Renal pelvis (tissue), 4 donors: Measurements from ENCODE around the gene OSBPL6. TPM values are rescaled to one million over a fixed set of nuclear protein-coding genes. Genes with fewer than 3 reads are reported as not detected.
"Not testable (repeated sequence)": the region's sequence is repeated elsewhere in the genome, so short reads cannot be mapped to it uniquely, and the experiment has no call there.

Source experiments
- DNase-seq: peaks from one replicate; pipeline ENCODE4 v3.0.0-alpha.2; 2013
- polyA plus RNA-seq, 3 donors: library from polyadenylated mRNA; unstranded; fragments of 120-200 nt; gene quantifications; one replicate each; pipeline ENCODE4 v1.2.1, GENCODE V29; 2013; ENCODE audit not compliant: insufficient read length in 3 of 3

The OSBPL6 gene
- polyA plus RNA-seq, 3 donors = 6.0 to 6.9 (median 6.5) TPM

DNA sequence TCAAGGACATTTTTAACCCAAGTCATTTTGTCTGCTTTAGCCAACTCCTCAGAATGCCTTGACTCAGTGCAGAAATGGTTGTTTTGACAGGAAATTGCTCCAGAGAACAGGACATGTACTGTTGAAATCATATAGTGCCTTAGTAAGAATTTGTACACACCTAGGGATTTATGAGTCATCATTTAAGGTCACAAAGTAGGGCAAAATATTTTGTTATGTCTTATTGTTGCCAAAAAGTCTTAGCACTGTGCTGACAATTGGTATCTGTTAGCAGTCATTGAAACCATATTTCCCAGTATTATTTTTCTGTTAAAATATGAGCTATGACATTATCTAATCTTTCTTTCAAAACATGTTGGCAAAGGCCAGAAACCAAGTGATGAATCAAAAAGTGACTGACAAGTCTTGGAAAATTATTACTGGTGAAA lies 104.5 kb downstream of the OSBPL6 start:
- DNase-seq = no peak

GRCh38 chr2:178301649-178302238 lies 107.4 kb downstream of the OSBPL6 start:
- no peak for DNase-seq

DNA sequence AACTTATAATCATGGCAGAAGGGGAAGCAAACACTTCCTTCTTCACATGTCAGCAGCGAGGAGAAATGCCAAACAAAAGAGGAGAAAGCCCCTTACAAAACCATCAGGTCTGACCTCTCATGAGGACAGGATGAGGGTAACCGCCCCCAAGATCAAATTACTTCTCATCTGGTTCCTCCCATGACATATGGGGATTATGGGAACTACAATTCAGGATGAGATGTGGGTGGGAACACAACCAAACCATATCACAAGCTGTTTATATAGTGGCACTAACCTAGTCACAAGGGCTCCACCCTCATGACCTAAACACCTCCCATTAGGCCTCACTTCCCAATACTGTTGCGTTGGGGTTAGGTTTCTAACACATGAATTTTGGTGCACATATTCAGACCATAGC lies 110.0 kb downstream of the OSBPL6 start:
- DNase-seq = no peak

DNA sequence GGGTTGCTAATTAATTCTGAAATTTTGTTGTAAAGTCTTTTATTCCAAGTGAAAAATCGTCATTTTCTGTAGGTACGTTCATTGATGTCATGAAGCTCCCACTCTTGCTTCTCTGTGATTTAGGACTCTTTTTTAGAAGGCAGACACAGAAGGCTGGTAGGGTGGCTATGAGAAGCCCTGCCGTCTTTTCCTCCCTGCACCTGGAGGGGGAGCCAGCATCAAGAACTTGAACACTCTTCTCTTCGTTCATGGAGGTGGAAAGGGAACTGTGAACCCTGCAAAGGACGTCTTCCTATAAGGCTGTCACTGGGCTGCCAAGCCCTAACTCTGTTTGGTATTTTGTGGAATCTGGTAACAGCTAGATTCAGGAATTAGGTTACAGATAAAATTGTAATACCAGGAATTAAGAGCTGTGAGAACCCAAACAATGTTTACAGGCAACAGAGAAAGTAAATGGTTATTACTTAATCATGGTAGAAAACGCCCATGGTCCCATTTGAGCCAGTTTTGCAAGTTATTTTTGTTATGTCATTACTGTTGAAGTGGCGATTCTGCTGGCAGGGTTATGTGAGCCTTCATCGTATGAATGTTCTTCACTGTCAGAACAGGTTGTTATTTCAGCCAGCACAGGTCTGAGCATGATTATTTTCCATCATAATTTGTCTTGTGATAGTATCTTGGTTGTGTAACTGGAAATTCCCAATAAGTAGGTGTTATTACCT lies 112.2 kb downstream of the OSBPL6 start:
- DNase-seq = no peak

DNA sequence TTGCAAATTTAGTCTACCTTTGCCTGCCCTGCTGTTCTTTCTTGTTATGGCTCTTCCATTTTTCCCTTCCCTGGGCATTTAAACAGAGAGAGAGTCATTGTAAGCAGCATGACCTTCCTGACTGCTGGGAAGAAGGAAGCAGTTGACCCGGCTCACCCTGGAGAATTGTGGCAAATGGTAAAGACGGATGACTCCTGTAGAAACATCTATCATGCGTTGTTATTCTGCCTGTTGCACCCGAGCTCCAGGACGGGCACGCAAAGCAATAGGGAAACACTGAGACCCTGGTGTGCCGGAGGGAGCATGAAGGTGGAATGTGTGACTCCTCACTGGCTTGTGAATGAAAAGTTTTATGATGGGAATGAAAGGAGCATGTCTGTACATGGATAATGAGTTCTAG lies 113.3 kb downstream of the OSBPL6 start:
- DNase-seq = no peak

- DNase-seq = no peak
Observed at GRCh38 chr2:178309541-178309940, 115.2 kb downstream of the OSBPL6 start.

- DNase-seq = no peak
Observed at GRCh38 chr2:178315078-178315477, 120.8 kb downstream of the OSBPL6 start.

GRCh38 chr2:178315488-178315948 lies 121.2 kb downstream of the OSBPL6 start:
- DNase-seq = no peak

DNA sequence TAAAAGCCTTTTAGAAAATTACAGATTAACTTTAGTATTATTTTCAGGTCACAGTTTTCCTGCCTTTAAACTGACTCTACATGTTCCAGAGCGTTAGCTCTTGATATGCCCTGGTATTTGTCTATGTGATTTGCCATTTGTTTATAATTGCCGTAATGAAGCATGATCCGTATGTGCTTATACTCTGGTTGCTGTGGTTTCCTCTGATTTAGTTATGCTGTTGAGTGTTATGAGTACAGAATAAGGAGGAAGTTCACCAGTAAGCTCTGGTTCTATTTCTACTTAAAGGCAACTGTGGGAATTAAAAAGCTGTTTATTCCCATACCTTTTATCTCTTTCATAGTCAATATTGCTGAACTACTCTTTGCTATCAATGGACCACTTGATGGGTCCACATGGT lies 123.5 kb downstream of the OSBPL6 start:
- DNase-seq = no peak

- DNase-seq = no peak
Observed at GRCh38 chr2:178320011-178320585, 125.8 kb downstream of the OSBPL6 start.

DNA sequence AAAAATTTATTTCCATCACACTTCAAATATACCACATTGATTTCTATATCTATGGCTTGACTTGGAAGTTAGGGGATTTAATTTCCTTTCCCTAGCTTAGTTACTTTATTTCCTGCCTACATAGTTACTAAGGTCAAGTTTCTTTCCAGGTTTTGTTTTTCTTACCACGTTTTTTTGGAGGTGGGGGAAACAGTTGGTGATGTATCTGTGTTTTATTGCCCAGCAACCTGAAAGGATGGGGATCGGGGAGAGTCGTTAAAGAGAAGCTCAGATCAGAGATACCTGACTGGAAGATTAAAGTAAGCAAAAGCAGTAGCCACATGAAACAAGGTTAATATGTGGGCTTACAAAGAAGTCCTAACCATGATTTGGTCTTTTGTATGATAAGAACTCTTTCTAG lies 127.8 kb downstream of the OSBPL6 start:
- DNase-seq = no peak

DNA sequence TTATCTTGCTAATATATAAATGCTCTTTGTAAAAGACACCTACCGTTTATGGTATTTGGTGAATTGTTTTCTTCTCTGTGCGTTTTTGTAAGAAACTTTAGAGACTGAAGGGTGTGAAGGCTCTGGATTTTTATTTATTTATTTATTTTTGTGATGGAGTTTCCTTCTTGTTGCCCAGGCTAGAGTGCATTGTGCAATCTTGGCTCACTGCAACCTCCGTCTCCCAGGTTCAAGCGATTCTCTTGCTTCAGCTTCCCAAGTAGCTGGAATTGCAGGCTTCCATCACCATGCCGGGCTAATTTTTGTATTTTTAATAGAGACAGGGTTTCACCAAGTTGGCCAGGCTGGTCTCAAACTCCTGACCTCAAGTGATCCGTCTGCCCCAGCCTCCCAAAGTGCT lies 129.0 kb downstream of the OSBPL6 start:
- not testable (repeated sequence) for DNase-seq

DNA sequence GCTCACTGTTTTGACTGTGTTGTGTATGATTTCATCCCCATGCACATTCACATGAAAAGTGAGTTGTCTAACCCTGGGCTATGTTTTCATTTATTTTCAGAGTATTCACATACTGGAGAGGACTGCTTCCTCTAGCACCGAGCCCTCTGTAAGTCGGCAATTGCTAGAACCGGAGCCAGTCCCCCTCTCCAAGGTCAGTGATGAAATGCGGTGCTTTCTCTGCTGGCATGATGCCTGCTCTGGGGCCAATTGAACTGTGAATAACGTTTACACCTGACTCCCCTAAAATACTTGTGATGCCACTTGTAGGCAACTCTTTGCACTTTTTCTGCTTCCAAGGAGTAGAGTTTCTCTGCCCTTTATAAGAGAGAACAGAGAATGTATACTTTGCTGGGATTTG lies 129.8 kb downstream of the OSBPL6 start:
- no peak for DNase-seq

- no peak for DNase-seq
Observed at GRCh38 chr2:178325268-178325667, 131.0 kb downstream of the OSBPL6 start.

DNA sequence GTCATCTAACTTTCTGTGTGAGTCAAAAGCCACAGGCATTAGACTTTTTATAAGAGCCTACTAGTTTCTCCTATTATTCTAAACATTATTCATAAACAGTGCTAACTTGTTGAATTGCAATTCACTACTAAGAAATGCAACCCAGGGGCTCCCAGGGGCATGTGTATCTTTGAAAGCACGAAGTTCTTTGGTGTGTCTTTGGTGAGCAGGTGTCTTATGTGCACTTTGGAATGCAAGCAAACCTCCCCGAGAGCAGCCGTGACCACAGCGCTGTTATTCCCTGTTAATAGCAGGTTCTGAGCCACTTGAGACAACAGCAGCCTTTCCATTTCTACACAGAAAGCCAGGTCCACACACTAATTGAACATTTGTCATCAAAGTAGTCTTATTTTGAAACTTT lies 133.2 kb downstream of the OSBPL6 start:
- DNase-seq = no peak

- no peak for DNase-seq
Observed at GRCh38 chr2:178328037-178328436, 133.7 kb downstream of the OSBPL6 start.

DNA sequence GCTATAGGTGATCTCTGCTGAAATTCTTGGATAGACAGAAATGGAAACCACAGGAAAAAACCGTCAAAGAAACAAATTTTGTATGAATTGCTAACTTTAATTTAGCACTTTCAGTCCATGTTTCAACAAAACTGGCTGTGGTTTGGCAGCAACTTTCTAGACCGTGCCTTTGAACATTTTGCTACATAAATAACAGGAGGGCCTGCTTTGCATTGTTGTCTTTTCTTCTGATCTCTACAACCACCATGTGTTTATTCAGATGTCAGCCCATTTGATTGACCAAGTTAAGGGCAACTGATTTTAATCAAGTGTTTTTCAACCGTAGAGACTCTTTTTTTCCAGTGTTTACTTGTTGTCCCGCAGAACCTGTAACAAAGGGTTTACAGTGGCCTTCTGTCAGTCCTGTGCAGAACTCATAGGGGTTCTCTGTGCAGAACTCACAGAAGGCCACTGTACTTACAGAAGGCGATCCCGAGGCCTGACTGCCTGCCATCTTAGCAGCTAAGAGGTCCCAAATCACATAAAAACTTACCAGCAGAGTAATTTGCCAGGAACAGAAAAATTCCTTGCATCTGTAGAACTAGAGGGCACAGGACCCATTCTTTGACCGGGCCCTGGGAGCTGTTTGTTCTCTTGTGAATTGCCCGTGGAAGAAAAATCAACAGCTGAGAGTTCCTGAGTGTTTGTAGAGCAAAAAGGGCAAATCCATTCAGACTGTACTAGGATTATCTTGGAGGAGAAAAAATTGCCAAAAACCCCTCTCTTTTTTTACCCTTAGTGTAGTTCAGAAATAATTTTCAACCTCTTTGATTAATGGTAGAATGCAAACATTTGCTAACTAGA lies 136.1 kb downstream of the OSBPL6 start:
- no peak for DNase-seq

- DNase-seq = no peak
Observed at GRCh38 chr2:178331474-178332432, 137.4 kb downstream of the OSBPL6 start.

DNA sequence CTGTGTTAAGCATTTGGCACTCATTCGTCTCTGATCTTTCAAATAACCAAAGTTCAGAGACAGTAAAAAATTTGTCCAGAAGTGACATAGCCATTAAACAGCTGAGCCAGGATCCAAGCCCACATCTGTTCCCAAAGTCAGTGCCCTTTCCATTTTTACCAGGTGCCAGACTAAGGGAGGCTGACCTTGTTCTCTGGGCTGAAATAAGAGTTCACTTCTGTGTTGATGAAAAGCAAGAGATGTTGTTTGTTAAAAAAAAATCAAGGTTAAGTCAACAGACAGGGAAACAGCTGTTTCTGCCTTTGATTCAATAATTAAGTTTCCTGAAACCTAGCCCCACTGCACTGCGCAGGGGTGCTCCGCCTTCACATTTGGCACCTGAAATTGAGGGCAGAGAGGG lies 139.5 kb downstream of the OSBPL6 start:
- no peak for DNase-seq

DNA sequence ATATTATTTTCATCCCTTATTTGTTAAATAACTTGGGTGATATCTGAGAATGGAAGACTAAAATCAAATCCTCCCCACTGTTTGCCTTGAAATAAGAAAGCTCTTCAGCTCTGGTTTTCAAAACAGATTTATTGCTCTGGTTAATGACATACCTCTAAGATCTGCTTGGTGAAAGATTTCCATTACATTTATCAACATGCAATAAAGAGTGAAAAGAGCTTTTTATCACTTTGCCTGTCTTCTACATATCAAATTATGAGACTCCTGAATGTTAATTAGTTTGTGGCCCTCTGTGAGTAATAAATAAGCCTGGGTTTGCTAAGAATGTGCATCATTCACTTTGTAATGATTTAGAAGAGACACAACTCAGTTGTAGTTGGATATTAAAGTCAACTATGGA lies 140.9 kb downstream of the OSBPL6 start:
- no peak for DNase-seq

DNA sequence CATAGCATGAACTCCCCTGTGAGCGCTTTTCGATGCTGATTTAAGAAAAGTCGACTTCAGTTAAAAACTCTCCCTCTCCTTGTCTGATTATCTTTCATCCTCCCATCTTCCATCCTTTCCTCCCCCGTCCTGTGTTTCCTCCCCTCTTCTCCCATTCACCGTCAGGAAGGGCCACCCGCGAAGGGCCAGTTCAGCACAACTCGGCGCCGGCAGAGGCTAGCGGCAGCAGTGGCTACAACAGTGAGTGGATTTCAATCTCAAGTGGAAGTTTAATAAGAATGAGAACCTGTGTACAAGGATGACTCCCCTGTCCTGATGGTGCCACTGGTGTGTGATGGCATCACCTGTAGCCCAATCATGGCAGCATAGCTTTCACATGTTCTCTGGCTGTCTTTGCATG lies 149.8 kb downstream of the OSBPL6 start:
- DNase-seq = no peak
